HG02623 (cell line): Measurements from ENCODE around the gene APP.

Experiments
- ATAC-seq: cut with Tn5 transposase; IDR thresholded peaks from one replicate; pipeline ENCODE4 v1.9.1; 2021; ENCODE audit warnings: moderate library complexity; ENCODE audit not compliant: unreplicated experiment

The APP gene

DNA sequence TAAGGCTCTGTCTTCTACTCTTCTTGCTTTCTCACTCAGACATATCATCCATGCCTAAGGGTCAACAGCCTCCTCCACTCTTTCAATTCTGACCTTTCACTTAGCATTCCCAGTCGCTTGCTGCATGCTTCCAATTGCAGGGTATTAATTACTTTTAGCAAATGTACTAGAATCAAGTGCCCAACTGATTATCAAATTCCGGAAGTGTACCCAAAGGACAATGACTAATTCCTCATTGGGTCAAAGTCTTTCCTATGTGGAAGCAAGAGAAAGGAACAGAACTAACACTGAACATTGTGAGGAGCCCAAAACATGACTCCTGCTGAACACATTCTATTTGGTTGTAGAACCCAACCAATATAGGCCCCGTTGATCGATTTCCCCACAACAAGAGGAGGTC, 101.8 kb downstream of the APP start:
- no peak for ATAC-seq

DNA sequence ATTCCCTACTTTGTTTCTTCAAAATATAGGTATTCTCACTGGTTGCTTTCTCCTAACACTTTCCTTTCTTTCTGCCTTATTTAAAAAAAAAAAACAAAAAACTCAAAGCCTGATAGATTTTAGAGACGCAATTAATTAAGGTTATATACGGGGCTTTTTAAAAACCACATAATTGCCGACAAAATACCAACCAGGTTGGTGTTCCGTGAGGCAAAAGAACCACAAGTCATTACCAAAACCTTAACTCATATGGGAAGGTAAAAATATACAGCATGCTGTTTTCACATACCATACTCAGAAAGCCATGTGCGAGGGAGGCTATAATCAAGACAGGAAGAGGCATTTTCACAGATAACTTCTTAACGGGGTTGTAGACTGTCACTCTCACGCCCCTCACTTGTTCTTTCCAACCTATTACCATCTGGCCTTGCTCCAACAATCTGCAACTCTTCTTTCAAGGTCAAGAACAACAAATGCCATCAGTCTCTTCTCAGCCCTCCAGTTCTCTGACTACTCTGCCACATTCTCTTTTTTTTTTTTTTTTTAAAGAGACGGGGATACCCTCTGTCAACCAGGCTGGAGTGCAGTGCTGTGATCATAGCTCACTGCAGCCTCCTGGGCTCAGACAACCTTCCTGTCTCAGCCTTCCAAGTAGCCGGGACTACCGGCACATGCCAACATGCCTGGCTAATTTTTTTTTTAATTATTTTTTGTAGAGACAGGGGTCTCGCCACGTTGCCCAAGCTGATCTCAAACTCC, 102.6 kb downstream of the APP start:
- ATAC-seq = no peak

- no peak for ATAC-seq
Observed at GRCh38 chr21:26064506-26064905, 106.1 kb downstream of the APP start.

GRCh38 chr21:26061437-26061836, 109.1 kb downstream of the APP start:
- no peak for ATAC-seq

DNA sequence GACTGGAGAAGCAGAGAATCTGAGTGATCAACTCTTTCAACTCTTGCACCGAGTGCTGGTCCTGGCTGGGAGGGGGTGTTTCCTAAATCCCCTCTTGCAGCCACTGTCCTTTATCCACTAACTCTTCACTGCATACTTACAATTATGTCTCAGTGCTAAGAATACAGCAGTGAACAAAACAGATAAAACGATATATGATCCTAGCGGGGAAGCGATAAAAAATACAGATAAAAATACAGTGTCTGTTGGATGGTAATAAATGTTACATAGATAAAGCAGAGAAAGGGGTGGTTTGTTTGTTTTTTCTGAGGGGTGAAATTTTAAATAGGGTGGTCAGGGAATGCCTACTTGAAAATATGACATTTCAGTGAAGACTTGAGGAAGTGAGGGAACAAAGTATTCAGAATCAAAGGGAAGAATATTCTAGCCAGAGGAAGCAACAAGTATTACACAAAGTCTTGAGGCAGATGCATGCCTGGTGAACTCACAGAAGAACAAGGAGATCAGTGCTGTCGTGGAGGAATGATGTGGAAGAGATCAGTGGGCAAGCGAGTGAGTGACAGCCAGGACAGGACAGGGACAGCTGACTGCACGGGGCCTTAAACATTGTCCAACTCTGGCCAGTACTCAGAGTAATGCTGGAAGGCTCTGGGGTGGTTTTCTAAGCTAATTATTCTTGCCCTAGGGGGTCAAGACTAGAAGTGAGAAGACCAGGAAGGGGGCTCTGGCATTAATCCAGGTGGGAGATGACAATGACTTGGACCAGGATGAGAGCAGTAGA, 110.0 kb downstream of the APP start:
- ATAC-seq = no peak

GRCh38 chr21:26057477-26058170, 112.9 kb downstream of the APP start:
- no peak for ATAC-seq

DNA sequence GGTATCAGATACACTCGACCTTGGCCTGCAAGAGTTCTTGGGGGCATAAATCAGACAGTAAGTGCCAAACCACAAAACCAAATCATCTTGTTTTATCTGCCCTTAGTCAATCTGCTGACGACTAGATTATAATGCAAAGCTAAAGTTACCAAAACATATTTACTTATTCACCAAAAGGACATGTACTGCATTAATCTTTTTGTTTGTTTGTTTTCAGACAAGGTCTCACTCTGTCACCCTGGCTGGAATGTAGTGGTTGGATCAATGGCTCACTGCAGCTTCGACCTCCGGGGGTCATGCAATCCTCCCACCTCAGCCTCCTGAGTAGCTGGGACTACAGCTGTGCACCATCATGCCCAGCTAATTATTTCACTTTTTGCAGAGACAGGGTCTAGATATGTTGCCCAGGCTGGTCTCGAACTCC, 114.7 kb downstream of the APP start:
- ATAC-seq = no peak

GRCh38 chr21:26055010-26055409, 115.6 kb downstream of the APP start:
- ATAC-seq = no peak

DNA sequence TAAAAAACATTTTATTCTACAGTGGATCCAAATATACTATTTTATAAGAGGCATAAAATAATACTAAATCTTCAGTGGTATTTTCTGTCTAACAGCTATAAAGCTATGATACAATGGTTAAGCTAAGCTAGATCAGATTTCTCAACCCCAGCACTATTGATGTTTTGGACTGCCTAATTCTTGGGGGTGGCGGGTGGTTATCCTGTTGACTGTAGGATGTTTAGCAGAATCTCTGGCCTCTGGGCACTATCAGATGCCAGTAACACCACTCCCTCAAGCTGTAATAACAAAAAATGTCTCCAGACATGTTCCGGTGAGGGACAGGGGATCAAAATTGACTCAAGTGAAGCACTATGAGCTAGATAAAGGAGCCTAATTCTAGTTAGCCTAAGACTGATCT, 118.5 kb downstream of the APP start:
- ATAC-seq = no peak

GRCh38 chr21:26050857-26051256, 119.7 kb downstream of the APP start:
- no peak for ATAC-seq

DNA sequence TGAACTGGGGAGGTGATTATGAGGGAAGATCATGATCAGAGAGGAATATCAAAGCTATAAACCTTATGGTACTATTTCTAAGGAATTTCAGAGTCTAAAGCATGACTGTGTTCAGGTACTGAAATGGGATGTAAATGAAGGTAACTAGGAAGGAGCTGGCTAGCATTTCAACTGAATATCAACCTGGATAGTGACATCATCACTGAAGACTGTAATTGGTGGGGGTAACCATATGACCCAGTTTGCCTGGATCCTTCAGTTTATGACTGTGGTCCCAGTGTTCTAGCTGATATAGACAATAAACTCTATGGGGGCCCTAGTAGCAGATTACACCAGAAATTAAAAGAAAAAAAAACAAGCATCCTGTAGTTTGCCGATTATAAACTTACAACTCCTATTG, 120.8 kb downstream of the APP start:
- ATAC-seq = no peak

- no peak for ATAC-seq
Observed at GRCh38 chr21:26047279-26047967, 123.1 kb downstream of the APP start.

GRCh38 chr21:26043891-26044290, 126.7 kb downstream of the APP start:
- no peak for ATAC-seq

GRCh38 chr21:26042181-26042876, 128.2 kb downstream of the APP start:
- no peak for ATAC-seq

DNA sequence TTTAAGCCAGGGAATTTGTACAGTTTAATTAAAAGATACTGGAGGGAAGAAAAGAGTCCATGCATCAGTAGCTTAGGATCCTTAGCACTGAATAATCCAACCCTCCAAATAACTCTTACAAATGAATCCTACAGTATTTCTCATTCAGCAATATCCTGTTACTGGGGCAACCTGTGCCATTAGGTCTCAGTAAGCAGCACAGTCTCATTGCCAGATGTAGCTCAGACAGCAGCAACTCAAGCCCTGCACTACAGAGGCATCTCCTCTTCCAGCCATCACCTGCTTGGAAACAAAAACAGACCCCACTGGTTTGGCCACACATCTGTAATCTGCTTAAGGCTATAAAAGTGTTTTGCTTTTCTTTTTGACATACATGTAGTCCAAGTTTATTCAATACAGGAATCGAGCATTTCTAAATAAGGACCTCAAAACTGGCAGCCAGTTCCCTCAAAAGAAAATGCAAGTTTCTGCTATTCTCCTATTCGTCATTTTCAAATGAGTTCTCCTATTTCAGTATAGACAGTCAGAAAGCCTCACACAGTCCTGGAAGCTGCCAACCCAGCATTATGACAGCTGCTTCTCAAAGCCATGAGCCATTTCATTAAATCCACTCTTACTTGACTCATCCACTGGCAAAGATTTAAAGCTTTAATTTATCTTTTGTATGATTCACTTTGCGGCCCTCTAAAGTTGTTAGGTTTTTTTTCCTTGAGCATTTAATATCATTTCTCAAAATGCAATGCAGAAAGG, 129.0 kb downstream of the APP start:
- no peak for ATAC-seq

DNA sequence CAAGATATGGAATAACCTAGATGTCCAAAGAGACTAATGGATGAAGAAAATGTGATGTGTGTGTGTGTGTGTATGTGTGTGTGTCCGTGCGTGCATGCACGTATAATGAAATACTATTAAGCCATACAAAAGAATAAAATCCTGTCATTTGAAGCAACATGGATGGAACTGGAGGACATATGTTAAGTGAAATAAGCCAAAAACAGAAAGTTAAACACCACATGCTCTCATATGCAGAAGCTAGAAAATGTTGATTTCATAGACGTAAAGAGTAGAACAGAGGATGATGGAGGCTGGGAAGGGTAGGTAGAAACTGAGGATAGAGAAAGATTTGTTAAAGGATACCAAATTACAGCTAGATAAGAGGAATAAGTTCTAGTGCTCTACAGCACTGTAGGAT, 133.7 kb downstream of the APP start:
- ATAC-seq = no peak

- ATAC-seq = no peak
Observed at GRCh38 chr21:26032263-26032662, 138.3 kb downstream of the APP start.

DNA sequence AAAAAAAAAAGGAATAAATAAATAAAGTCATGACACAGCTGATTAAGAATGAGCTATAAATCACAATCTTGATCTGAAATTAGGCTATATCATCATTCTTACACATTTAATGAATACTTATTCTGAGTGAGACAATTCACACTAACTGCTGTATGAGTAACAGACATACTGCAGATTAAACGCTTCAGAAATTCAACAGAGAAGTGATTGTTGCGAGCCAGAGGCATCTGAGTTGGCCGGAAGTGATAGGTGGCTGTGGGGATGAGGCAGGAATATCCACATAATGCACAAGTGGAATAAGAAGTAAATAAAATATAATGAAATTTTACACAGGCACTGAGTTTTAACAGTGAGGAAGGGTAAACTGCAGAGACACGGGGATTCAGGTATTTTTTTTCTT, 142.4 kb downstream of the APP start:
- ATAC-seq = no peak

GRCh38 chr21:26027696-26028095, 142.9 kb downstream of the APP start:
- no peak for ATAC-seq
